GM19099 (cell line): ENCODE results near the gene ST6GALNAC2.

ENCODE experiments used
- POLR2A ChIP-seq: IDR thresholded peaks from 3 replicates; pipeline ENCODE4 v1.6.1; 2011; ENCODE audit warnings: low read depth; ENCODE audit not compliant: insufficient read length; ENCODE audit errors: extremely low read depth

The ST6GALNAC2 gene

DNA sequence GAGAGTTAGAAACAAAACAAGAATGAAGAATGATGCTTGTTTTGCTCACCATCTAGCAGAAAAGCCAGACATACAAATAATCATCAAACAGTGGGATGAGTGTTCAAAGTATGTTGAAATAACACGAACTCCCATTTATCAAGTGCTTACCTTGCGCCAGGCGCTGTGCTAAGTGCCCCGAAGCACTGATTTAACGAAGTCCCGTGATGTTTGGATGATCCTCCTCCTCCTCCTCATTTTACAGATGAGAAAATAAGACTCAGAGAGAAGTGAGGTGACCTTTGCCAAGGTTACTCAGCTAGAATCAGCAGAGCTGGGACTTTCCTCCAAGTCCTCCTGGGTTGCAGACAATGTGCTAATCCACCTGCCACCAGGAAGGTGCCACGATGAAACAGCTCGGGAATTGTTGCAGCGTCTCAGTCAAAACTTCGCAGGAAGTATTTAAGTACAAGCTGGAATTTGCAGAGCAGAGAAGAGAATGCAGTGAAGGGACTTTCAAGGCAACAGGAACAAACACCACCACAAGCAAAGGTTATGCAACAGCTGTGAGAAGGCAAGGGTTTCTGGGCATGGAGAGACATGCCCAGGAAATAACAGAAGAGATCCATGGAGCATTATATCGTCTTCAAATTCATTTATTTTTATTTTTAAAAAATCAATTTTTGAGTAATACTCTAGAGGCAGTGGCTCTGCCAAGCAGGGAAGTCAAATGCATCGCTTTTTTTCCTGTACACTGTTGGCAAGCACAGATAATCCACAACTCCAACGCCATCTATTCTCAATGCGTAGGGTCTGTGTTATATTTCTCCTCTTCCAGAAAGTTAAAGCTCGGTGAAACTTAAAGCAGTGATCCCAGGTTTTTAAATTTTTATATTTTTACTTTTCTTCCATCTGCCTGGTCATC, 34.7 kb downstream of the ST6GALNAC2 start:
- no peak for TF ChIP-seq POLR2A

- no peak for TF ChIP-seq POLR2A
These were observed 36.1 kb downstream of the ST6GALNAC2 start for GRCh38 chr17:76549539-76549938.

DNA sequence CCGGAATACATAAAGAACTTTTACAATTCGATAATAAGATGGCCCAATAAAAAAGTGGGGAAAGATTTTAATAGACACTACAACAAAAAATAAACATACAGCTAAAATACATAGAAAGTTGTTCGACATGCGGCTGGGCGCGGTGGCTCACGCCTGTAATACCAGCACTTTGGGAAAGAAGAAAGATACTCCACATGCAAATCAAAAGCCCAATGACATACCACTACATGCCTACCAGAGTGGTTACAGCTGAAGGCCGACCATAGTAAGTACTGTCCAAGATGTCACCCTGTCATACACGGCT, 36.5 kb downstream of the ST6GALNAC2 start:
- TF ChIP-seq POLR2A: no peak

- no peak for TF ChIP-seq POLR2A
These were observed 37.1 kb downstream of the ST6GALNAC2 start for GRCh38 chr17:76548378-76549214.

- TF ChIP-seq POLR2A: no peak
These were observed 37.9 kb downstream of the ST6GALNAC2 start for GRCh38 chr17:76547642-76548202.

GRCh38 chr17:76547183-76547641, 38.4 kb downstream of the ST6GALNAC2 start:
- no peak for TF ChIP-seq POLR2A

- no peak for TF ChIP-seq POLR2A
These were observed 39.0 kb downstream of the ST6GALNAC2 start for GRCh38 chr17:76546556-76547182.

DNA sequence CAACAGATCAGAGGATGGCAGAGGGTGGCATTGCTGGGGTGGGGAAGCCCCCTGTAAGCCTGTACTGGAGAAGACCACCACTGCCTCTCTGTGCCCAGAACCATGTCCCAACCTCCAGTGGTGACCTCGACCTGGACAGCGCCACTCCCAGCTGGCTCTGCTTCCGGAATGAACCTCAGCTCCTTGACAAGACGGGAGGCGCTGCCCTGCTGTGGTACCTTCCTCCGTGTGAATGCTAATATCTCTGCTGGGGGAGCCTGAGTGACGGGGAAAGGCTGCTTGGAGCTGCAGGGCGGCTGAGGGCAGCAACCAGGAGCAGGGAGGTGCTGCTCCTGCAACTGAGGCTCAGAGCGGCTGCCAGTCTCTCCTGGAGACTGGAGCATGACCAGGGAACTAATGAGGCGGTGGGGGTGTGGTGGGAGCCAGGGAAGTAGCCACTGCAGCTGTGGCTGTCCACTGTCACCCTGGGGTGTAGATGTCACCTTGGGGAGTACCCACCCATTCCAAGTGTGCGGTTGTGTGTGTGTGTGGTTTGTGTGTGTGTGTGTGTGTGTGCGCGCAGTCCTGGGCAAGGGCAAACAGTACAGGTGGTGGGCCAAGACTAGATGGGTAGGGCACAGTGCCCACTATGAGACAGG, 39.6 kb downstream of the ST6GALNAC2 start:
- no peak for TF ChIP-seq POLR2A

DNA sequence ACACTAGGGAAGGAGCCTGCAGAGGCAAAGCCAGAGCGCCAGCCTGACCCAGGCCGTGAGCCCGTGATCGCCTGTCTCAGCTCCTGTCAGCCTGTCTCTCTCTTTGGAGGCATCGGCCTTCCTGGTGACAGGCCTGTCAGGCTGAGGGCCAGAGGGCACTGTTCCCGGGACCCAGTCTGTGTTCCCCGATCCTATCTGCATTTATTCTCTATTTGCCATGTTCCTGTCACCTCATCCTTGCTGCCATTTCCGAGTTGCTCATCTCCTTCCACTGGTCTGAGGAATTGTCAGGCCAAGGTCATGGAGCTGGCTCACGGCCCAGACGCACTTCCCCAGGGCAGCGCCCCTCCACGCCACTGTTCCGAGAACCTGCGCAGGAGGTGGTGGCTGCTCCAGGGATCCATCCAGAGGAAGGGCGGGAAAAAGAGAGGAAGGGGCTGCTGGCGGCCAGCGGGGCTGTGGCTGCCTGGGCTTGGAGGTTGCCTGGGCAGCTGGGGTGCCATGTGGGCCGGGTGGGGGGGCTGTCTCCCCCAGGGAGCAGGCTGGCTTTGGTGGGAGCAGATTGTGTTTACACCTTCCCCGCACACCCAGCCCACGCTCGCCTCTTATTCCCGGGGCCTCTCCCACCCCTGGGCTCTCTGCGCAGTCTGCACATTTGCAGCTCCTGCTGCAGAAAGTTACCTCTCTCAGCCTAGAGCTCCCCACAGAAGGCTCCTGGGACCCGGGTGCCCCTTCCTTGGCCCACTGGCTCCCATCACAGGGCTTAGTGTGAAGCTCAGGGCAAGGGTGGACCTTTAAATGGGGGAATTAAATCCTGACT, 40.9 kb downstream of the ST6GALNAC2 start:
- TF ChIP-seq POLR2A: no peak

- no peak for TF ChIP-seq POLR2A
These were observed 41.7 kb downstream of the ST6GALNAC2 start for GRCh38 chr17:76543826-76544545.

- no peak for TF ChIP-seq POLR2A
These were observed 42.2 kb downstream of the ST6GALNAC2 start for GRCh38 chr17:76543482-76543825.

DNA sequence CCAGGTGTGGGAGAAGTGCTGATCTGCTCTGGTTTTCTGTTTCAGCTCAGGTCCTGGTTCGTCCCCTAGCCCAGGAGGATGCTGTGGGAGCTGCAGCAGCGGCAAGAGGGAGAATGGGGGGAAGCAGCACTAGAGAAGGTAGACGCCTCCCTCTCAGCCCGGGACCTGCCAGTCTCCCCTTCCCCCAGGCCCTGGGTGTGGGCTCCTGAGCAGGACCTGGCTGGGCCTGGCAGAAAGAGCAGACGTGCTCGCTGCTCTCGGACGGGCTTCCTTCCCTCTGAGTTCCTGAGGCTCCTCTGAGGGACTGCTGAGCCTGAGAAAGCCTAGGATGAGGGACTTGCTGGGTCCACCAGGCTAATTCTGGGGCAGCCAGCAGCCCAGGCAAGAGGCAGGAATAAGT, 42.7 kb downstream of the ST6GALNAC2 start:
- no peak for TF ChIP-seq POLR2A

- TF ChIP-seq POLR2A: no peak
These were observed 43.1 kb downstream of the ST6GALNAC2 start for GRCh38 chr17:76542566-76542971.
